Measurements from ENCODE around the gene AZI2. TPM values are rescaled to one million over a fixed set of nuclear protein-coding genes. Genes with fewer than 3 reads are reported as not detected.

The AZI2 gene
- total and polyA plus RNA-seq, 4 donors = 41.4 to 85.2 (median 66.6) TPM

GRCh38 chr3:28317438-28318022 is 31.1 kb downstream of the AZI2 start:
- Histone ChIP-seq H3K27me3 (ENCODE audit: control insufficient read depth in 1 of 2, insufficient read depth in 2 of 2, low read length in 1 of 2) (no peaks in the 10 kb centered on the region), H3K4me1 (ENCODE audit: control insufficient read depth in 1 of 2, insufficient read depth in 2 of 2, low read length in 2 of 2) (peaks cover 0 to 3% of the 10 kb centered on the region in 2 donors), H3K4me3 (ENCODE audit: low read length in 2 of 2) (no peak overlapping the region), H3K27ac (ENCODE audit: low read depth in 1 of 2, low read length in 2 of 2) (no peak overlapping the region), H3K9me3 (ENCODE audit: control insufficient read depth, low read length) (no peaks in the 10 kb centered on the region), H3K36me3 (ENCODE audit: control insufficient read depth in 1 of 2, insufficient read depth in 2 of 2, low read length in 1 of 2) (peaks cover 0 to 3% of the 10 kb centered on the region in 2 donors)
- WGBS, 2 donors = 47 to 49% methylated on average over 2 of the region's 2 CpGs
- intact Hi-C loops (cut with DNase I) = no loop called here
- no peak for DNase-seq
- ATAC-seq (ENCODE audit: low FRiP score) = peak; percentile 69

- 78 to 82% methylated on average over 2 of the region's 2 CpGs for WGBS, 2 donors
- intact Hi-C loops (cut with DNase I) = no loop called here
- Histone ChIP-seq H3K27me3 (ENCODE audit: control insufficient read depth in 1 of 2, insufficient read depth in 2 of 2, low read length in 1 of 2) (no peaks in the 10 kb centered on the region), H3K4me1 (ENCODE audit: control insufficient read depth in 1 of 2, insufficient read depth in 2 of 2, low read length in 2 of 2) (peaks cover 0 to 3% of the 10 kb centered on the region in 2 donors), H3K9me3 (ENCODE audit: control insufficient read depth, low read length) (no peaks in the 10 kb centered on the region), H3K36me3 (ENCODE audit: control insufficient read depth in 1 of 2, insufficient read depth in 2 of 2, low read length in 1 of 2) (peaks cover 0 to 3% of the 10 kb centered on the region in 2 donors), H3K4me3 (ENCODE audit: low read length in 2 of 2) (no peak overlapping the region), H3K27ac (ENCODE audit: low read depth in 1 of 2, low read length in 2 of 2) (no peak overlapping the region)
- ATAC-seq (ENCODE audit: low FRiP score) (no peak), DNase-seq (no peak)
Observed at GRCh38 chr3:28316226-28316625, 32.4 kb downstream of the AZI2 start.

- peaks cover 0 to 3% of the 10 kb centered on the region in 2 donors for H3K4me1 ChIP-seq (ENCODE audit: control insufficient read depth in 1 of 2, insufficient read depth in 2 of 2, low read length in 2 of 2)
- intact Hi-C loops (cut with DNase I) = no loop called here
- ATAC-seq (ENCODE audit: low FRiP score) (no peak), DNase-seq (no peak)
- no peak overlapping the region for H3K4me3 ChIP-seq (ENCODE audit: low read length in 2 of 2)
- peaks cover 0 to 3% of the 10 kb centered on the region in 2 donors for H3K36me3 ChIP-seq (ENCODE audit: control insufficient read depth in 1 of 2, insufficient read depth in 2 of 2, low read length in 1 of 2)
- H3K27me3 ChIP-seq (ENCODE audit: control insufficient read depth in 1 of 2, insufficient read depth in 2 of 2, low read length in 1 of 2) = no peaks in the 10 kb centered on the region
- no peaks in the 10 kb centered on the region for H3K9me3 ChIP-seq (ENCODE audit: control insufficient read depth, low read length)
- WGBS, 2 donors = 78 to 84% methylated on average over 1 of the region's 1 CpG
- no peak overlapping the region for H3K27ac ChIP-seq (ENCODE audit: low read depth in 1 of 2, low read length in 2 of 2)
Observed at GRCh38 chr3:28315711-28316110, 32.9 kb downstream of the AZI2 start.

- DNase-seq (no peak), ATAC-seq (ENCODE audit: low FRiP score) (no peak)
- H3K27ac ChIP-seq (ENCODE audit: low read depth in 1 of 2, low read length in 2 of 2) = no peak overlapping the region
- H3K4me3 ChIP-seq (ENCODE audit: low read length in 2 of 2) = no peak overlapping the region
- H3K9me3 ChIP-seq (ENCODE audit: control insufficient read depth, low read length) = no peaks in the 10 kb centered on the region
- no peaks in the 10 kb centered on the region for H3K36me3 ChIP-seq (ENCODE audit: control insufficient read depth in 1 of 2, insufficient read depth in 2 of 2, low read length in 1 of 2)
- intact Hi-C loops (cut with DNase I) = no loop called here
- no peaks in the 10 kb centered on the region for H3K27me3 ChIP-seq (ENCODE audit: control insufficient read depth in 1 of 2, insufficient read depth in 2 of 2, low read length in 1 of 2)
- no peaks in the 10 kb centered on the region for H3K4me1 ChIP-seq (ENCODE audit: control insufficient read depth in 1 of 2, insufficient read depth in 2 of 2, low read length in 2 of 2)
- WGBS, 2 donors = 88 to 92% methylated on average over 3 of the region's 3 CpGs
Observed at GRCh38 chr3:28308196-28308595, 40.4 kb downstream of the AZI2 start.

GRCh38 chr3:28301688-28302087 is 46.9 kb downstream of the AZI2 start:
- no peak overlapping the region for H3K4me3 ChIP-seq (ENCODE audit: low read length in 2 of 2)
- no peaks in the 10 kb centered on the region for H3K27me3 ChIP-seq (ENCODE audit: control insufficient read depth in 1 of 2, insufficient read depth in 2 of 2, low read length in 1 of 2)
- no peaks in the 10 kb centered on the region for H3K4me1 ChIP-seq (ENCODE audit: control insufficient read depth in 1 of 2, insufficient read depth in 2 of 2, low read length in 2 of 2)
- 84 to 86% methylated on average over 4 of the region's 4 CpGs for WGBS, 2 donors
- no peak for ATAC-seq (ENCODE audit: low FRiP score)
- intact Hi-C loops (cut with DNase I) = no loop called here
- H3K9me3 ChIP-seq (ENCODE audit: control insufficient read depth, low read length) = no peaks in the 10 kb centered on the region
- H3K27ac ChIP-seq (ENCODE audit: low read depth in 1 of 2, low read length in 2 of 2) = no peak overlapping the region
- no peak for DNase-seq
- no peaks in the 10 kb centered on the region for H3K36me3 ChIP-seq (ENCODE audit: control insufficient read depth in 1 of 2, insufficient read depth in 2 of 2, low read length in 1 of 2)

GRCh38 chr3:28300345-28300962 is 48.2 kb downstream of the AZI2 start:
- intact Hi-C loops (cut with DNase I) = no loop called here

GRCh38 chr3:28299705-28300104 is 48.9 kb downstream of the AZI2 start:
- Histone ChIP-seq H3K4me3 (ENCODE audit: low read length in 2 of 2) (no peak overlapping the region), H3K9me3 (ENCODE audit: control insufficient read depth, low read length) (no peaks in the 10 kb centered on the region), H3K36me3 (ENCODE audit: control insufficient read depth in 1 of 2, insufficient read depth in 2 of 2, low read length in 1 of 2) (no peaks in the 10 kb centered on the region), H3K27ac (ENCODE audit: low read depth in 1 of 2, low read length in 2 of 2) (no peak overlapping the region), H3K4me1 (ENCODE audit: control insufficient read depth in 1 of 2, insufficient read depth in 2 of 2, low read length in 2 of 2) (no peaks in the 10 kb centered on the region), H3K27me3 (ENCODE audit: control insufficient read depth in 1 of 2, insufficient read depth in 2 of 2, low read length in 1 of 2) (no peaks in the 10 kb centered on the region)
- 49 to 54% methylated on average over 1 of the region's 1 CpG for WGBS, 2 donors
- intact Hi-C loops (cut with DNase I) = no loop called here
- DNase-seq = no peak
- no peak for ATAC-seq (ENCODE audit: low FRiP score)

More at GRCh38 chr3:28300345-28300962, 48.2 kb downstream of the AZI2 start:
- DNase-seq (no peak), ATAC-seq (ENCODE audit: low FRiP score) (no peak)
- Histone ChIP-seq H3K27me3 (ENCODE audit: control insufficient read depth in 1 of 2, insufficient read depth in 2 of 2, low read length in 1 of 2) (no peaks in the 10 kb centered on the region), H3K36me3 (ENCODE audit: control insufficient read depth in 1 of 2, insufficient read depth in 2 of 2, low read length in 1 of 2) (no peaks in the 10 kb centered on the region), H3K9me3 (ENCODE audit: control insufficient read depth, low read length) (no peaks in the 10 kb centered on the region), H3K4me1 (ENCODE audit: control insufficient read depth in 1 of 2, insufficient read depth in 2 of 2, low read length in 2 of 2) (no peaks in the 10 kb centered on the region), H3K27ac (ENCODE audit: low read depth in 1 of 2, low read length in 2 of 2) (no peak overlapping the region), H3K4me3 (ENCODE audit: low read length in 2 of 2) (no peak overlapping the region)
- WGBS, 2 donors = 91 to 93% methylated on average over 5 of the region's 5 CpGs

- peaks cover 0 to 3% of the 10 kb centered on the region in 2 donors for H3K36me3 ChIP-seq (ENCODE audit: control insufficient read depth in 1 of 2, insufficient read depth in 2 of 2, low read length in 1 of 2)
- no peaks in the 10 kb centered on the region for H3K9me3 ChIP-seq (ENCODE audit: control insufficient read depth, low read length)
- intact Hi-C loops (cut with DNase I) = no loop called here
- ATAC-seq (ENCODE audit: low FRiP score) (no peak), DNase-seq (no peak)
- no peaks in the 10 kb centered on the region for H3K4me1 ChIP-seq (ENCODE audit: control insufficient read depth in 1 of 2, insufficient read depth in 2 of 2, low read length in 2 of 2)
- H3K27ac ChIP-seq (ENCODE audit: low read depth in 1 of 2, low read length in 2 of 2) = no peak overlapping the region
- H3K27me3 ChIP-seq (ENCODE audit: control insufficient read depth in 1 of 2, insufficient read depth in 2 of 2, low read length in 1 of 2) = no peaks in the 10 kb centered on the region
- no peak overlapping the region for H3K4me3 ChIP-seq (ENCODE audit: low read length in 2 of 2)
Observed at GRCh38 chr3:28295898-28296490, 52.6 kb downstream of the AZI2 start.

Measured in aorta (tissue), 5 donors.